Activated naive CD8-positive, alpha-beta T cell treated with anti-CD3 and anti-CD28 coated beads, Interleukin-2, amount 50 U/mL, for 16 hours (primary cell): Measurements from ENCODE around the gene ITGA11.

Experiments used
- DNase-seq: peaks from one replicate; pipeline ENCODE4 v3.0.0-alpha.2; 2020; ENCODE audit warnings: low read depth, low spot score

ITGA11 gene

GRCh38 chr15:68389041-68389930 is 42.7 kb downstream of the ITGA11 start:
- no peak for DNase-seq

GRCh38 chr15:68387381-68388143 is 44.4 kb downstream of the ITGA11 start:
- DNase-seq = no peak

GRCh38 chr15:68386587-68387288 is 45.2 kb downstream of the ITGA11 start:
- DNase-seq = no peak

- no peak for DNase-seq
These were observed 46.0 kb downstream of the ITGA11 start for GRCh38 chr15:68385671-68386586.

- DNase-seq = no peak
These were observed 46.8 kb downstream of the ITGA11 start for GRCh38 chr15:68385240-68385561.

- no peak for DNase-seq
These were observed 47.3 kb downstream of the ITGA11 start for GRCh38 chr15:68384451-68385239.

GRCh38 chr15:68383161-68384074 is 48.5 kb downstream of the ITGA11 start:
- DNase-seq = no peak

GRCh38 chr15:68382286-68383007 is 49.5 kb downstream of the ITGA11 start:
- DNase-seq = no peak

- DNase-seq = no peak
These were observed 51.5 kb downstream of the ITGA11 start for GRCh38 chr15:68380456-68380855.

GRCh38 chr15:68379759-68380290 is 52.1 kb downstream of the ITGA11 start:
- no peak for DNase-seq

GRCh38 chr15:68379058-68379758 is 52.8 kb downstream of the ITGA11 start:
- DNase-seq = no peak

- DNase-seq = no peak
These were observed 53.4 kb downstream of the ITGA11 start for GRCh38 chr15:68378595-68378994.

GRCh38 chr15:68377766-68378165 is 54.2 kb downstream of the ITGA11 start:
- DNase-seq = no peak

- DNase-seq = no peak
These were observed 55.4 kb downstream of the ITGA11 start for GRCh38 chr15:68376447-68377060.

- no peak for DNase-seq
These were observed 56.2 kb downstream of the ITGA11 start for GRCh38 chr15:68375716-68376220.

- DNase-seq = no peak
These were observed 56.8 kb downstream of the ITGA11 start for GRCh38 chr15:68375191-68375631.

- DNase-seq = no peak
These were observed 57.7 kb downstream of the ITGA11 start for GRCh38 chr15:68374168-68374745.
